GM12801 (cell line): ENCODE measurements around the gene SORCS2.

Experiments used
- TF ChIP-seq, protein P1 (sequence below): IDR thresholded peaks from one replicate; pipeline ENCODE4 v1.5.1; 2011; ENCODE audit warnings: control low read depth; ENCODE audit not compliant: insufficient read length; ENCODE audit errors: extremely low read depth

Gene SORCS2

GRCh38 chr4:7465017-7465416 is 272.7 kb downstream of the SORCS2 start:
- TF ChIP-seq, protein P1, sequence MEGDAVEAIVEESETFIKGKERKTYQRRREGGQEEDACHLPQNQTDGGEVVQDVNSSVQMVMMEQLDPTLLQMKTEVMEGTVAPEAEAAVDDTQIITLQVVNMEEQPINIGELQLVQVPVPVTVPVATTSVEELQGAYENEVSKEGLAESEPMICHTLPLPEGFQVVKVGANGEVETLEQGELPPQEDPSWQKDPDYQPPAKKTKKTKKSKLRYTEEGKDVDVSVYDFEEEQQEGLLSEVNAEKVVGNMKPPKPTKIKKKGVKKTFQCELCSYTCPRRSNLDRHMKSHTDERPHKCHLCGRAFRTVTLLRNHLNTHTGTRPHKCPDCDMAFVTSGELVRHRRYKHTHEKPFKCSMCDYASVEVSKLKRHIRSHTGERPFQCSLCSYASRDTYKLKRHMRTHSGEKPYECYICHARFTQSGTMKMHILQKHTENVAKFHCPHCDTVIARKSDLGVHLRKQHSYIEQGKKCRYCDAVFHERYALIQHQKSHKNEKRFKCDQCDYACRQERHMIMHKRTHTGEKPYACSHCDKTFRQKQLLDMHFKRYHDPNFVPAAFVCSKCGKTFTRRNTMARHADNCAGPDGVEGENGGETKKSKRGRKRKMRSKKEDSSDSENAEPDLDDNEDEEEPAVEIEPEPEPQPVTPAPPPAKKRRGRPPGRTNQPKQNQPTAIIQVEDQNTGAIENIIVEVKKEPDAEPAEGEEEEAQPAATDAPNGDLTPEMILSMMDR = no peak

DNA sequence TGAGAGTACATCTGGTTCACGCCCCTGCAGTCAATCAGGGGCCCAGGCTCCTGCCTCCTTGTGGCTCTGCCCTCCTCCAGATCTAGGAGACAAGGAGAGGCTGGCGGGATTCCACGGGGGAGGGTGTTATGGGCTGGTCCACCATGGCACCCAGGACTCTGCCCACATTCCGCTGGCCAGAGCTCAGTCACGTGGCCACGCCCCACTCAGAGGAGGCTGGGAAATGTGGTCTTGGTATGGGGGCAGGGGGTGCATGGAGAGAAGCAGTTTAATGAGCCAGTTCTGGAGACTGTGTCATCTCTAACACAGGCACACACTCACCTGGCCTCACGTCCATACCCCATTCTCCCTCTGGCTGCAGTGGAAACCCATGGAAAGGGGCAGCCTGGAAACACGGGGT is 273.9 kb downstream of the SORCS2 start:
- TF ChIP-seq, protein P1 = no peak

DNA sequence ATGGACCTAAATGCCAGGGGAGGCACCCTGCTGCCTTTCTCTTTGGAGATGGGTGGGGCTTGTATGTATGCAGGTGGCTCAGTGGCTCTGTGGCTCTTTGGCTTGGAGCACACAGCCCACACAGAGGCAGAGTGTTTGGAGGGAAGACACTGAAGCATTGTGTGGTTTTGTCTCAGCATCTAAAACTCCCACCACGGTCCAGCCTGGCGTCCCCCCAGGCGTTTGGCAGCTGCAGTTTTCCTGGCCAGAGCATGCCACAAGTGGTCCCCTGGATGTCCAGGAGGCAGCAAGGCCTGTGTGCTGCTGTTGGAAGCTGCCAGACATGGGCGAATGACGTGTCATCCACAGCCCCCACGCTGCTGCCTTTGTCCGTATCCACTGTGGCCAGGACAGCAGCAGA is 274.6 kb downstream of the SORCS2 start:
- TF ChIP-seq, protein P1 = no peak

GRCh38 chr4:7467471-7467870 is 275.1 kb downstream of the SORCS2 start:
- TF ChIP-seq, protein P1 = no peak

DNA sequence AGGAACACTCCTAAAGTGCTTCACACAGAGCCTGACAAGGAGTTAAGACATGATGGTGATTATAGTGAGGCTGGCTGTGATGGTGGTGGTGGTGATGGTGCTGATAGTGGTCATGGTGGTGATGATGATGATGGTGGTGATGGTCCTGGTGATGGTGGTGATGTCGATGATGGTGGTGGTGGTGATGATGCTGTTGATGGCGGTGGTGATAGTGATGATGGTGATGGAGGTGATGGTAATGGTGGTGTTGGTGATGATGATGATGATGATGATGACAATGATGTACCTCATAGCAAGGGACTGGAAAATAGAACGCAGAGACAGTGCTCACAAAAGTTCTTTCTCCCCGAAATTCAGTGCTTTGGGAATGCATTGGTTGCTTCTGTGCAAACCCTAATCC is 276.7 kb downstream of the SORCS2 start:
- TF ChIP-seq, protein P1 = no peak

GRCh38 chr4:7470111-7470510 is 277.8 kb downstream of the SORCS2 start:
- TF ChIP-seq, protein P1 = no peak

- TF ChIP-seq, protein P1 = no peak
Measured at GRCh38 chr4:7470522-7471128, 278.3 kb downstream of the SORCS2 start.

DNA sequence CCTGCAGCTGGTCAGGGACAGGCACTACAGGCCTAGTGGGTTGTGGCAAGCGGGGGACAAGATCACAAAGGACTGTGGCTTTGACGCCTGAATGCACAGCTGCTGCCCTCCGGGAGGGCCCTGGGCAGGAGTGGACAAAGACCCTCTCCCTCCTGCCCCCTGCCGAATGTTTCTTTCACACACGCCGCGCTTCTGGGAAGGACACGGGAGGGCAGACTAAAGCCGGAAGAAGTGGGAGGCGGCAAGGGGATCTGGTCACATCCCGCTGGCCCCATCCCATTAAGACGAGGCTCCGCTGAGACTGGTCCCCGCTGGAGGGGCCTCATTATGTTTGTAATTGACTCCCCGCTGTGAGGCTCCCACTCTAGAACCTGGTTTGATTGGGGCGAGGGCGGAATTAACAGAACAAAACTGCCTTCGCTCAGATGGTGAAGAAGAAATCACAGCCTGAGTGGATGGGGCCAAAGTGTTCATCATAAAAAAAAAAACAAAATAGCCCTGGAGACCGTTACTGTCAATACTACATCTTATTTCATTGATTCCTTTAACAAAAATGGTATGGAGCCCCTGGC is 280.2 kb downstream of the SORCS2 start:
- TF ChIP-seq, protein P1 = no peak
